HEK293 (cell line): ENCODE data around the gene HES2.
A peak's percentile ranks its signal among the peaks of the same experiment; 100 is the strongest.

Experiments
- CTCF ChIA-PET: fragments of 350-600 bp; formaldehyde crosslinking; extraction: SDS; loops from one replicate; lab custom pipeline; 2021; ENCODE audit warnings: antibody characterized with exemption; lab: Yijun Ruan, JAX
- POLR2A ChIA-PET: fragments of 300-600 bp; formaldehyde crosslinking; extraction: SDS; loops from one replicate; lab custom pipeline; 2020; ENCODE audit warnings: antibody characterized with exemption, inconsistent platforms; lab: Yijun Ruan, JAX
- H3K27ac ChIP-seq: fragments of 200-500 bp; sonication (Bioruptor generic); 2 replicates; pipeline ENCODE4 v1.5.1; 2014; ENCODE audit warnings: low read depth, low read length, control low read depth, inconsistent platforms; ENCODE audit errors: extremely low read depth
- H3K36me3 ChIP-seq, 2 experiments: fragments of 200-500 bp in 1 of 2; sonication (Bioruptor generic) in 1 of 2; 1 replicate in 1 of 2; 2 replicates in 1 of 2; pipeline ENCODE4 v1.5.1; 2014 to 2017; ENCODE audit warnings: inconsistent platforms in 2 of 2, low read length in 2 of 2; ENCODE audit not compliant: control insufficient read depth in 2 of 2, insufficient read depth in 1 of 2
- H3K4me1 ChIP-seq: fragments of 200-500 bp; sonication (Bioruptor generic); 2 replicates; pipeline ENCODE4 v1.5.1; 2014; ENCODE audit warnings: mild to moderate bottlenecking, low read length, inconsistent platforms; ENCODE audit not compliant: control insufficient read depth, insufficient read depth
- H3K4me3 ChIP-seq: 2 replicates; pipeline ENCODE4 v1.5.1; 2011; ENCODE audit warnings: low read depth, mild to moderate bottlenecking, control low read depth, low read length, moderate library complexity
- H3K9me3 ChIP-seq: fragments of 200-500 bp; sonication (Bioruptor generic); 2 replicates; pipeline ENCODE4 v1.5.1; 2014; ENCODE audit warnings: low read depth, low read length, inconsistent platforms; ENCODE audit not compliant: control insufficient read depth, insufficient read depth
- EGR2 ChIP-seq: fragments of 450-650 bp; formaldehyde crosslinking; IDR thresholded peaks from 2 replicates; pipeline ENCODE4 v1.5.1; 2016; ENCODE audit warnings: low read depth, missing biosample characterization, missing genetic modification characterization
- GLIS1 ChIP-seq: fragments of 450-650 bp; formaldehyde crosslinking; IDR thresholded peaks from 2 replicates; pipeline ENCODE4 v1.5.1; 2016; ENCODE audit warnings: missing biosample characterization, missing genetic modification characterization
- KLF16 ChIP-seq: fragments of 450-650 bp; formaldehyde crosslinking; IDR thresholded peaks from 2 replicates; pipeline ENCODE4 v1.5.1; 2017; ENCODE audit warnings: missing biosample characterization, missing genetic modification characterization
- MZF1 ChIP-seq: fragments of 450-650 bp; formaldehyde crosslinking; IDR thresholded peaks from 2 replicates; pipeline ENCODE4 v1.5.1; 2017; ENCODE audit warnings: missing biosample characterization, missing genetic modification characterization, borderline replicate concordance
- YY2 ChIP-seq: fragments of 450-650 bp; formaldehyde crosslinking; IDR thresholded peaks from 2 replicates; pipeline ENCODE4 v1.5.1; 2016; ENCODE audit warnings: missing biosample characterization, missing genetic modification characterization
- ZBTB21 ChIP-seq: fragments of 450-650 bp; formaldehyde crosslinking; IDR thresholded peaks from 2 replicates; pipeline ENCODE4 v1.5.1; 2017; ENCODE audit warnings: missing biosample characterization, missing genetic modification characterization
- ZEB2 ChIP-seq: fragments of 450-650 bp; formaldehyde crosslinking; IDR thresholded peaks from 2 replicates; pipeline ENCODE4 v1.5.1; 2016; ENCODE audit warnings: missing biosample characterization, missing genetic modification characterization
- ZFHX2 ChIP-seq: fragments of 450-650 bp; formaldehyde crosslinking; conservative IDR thresholded peaks from 2 replicates; pipeline ENCODE4 v1.5.1; 2016; ENCODE audit warnings: missing biosample characterization, missing genetic modification characterization
- ZIC2 ChIP-seq: fragments of 450-650 bp; formaldehyde crosslinking; IDR thresholded peaks from 2 replicates; pipeline ENCODE4 v1.5.1; 2016; ENCODE audit warnings: missing biosample characterization, missing genetic modification characterization
- ZNF10 ChIP-seq: fragments of 450-650 bp; formaldehyde crosslinking; IDR thresholded peaks from 2 replicates; pipeline ENCODE4 v1.5.1; 2017; ENCODE audit warnings: missing biosample characterization, missing genetic modification characterization
- ZNF335 ChIP-seq: fragments of 450-650 bp; formaldehyde crosslinking; conservative IDR thresholded peaks from 2 replicates; pipeline ENCODE4 v1.5.1; 2016; ENCODE audit warnings: missing biosample characterization, missing genetic modification characterization
- ZNF555 ChIP-seq: fragments of 450-650 bp; formaldehyde crosslinking; conservative IDR thresholded peaks from 2 replicates; pipeline ENCODE4 v1.5.1; 2017; ENCODE audit warnings: missing biosample characterization, mild to moderate bottlenecking, missing genetic modification characterization, inconsistent platforms
- ZNF621 ChIP-seq: fragments of 450-650 bp; formaldehyde crosslinking; IDR thresholded peaks from 2 replicates; pipeline ENCODE4 v1.5.1; 2017; ENCODE audit warnings: missing biosample characterization, missing genetic modification characterization
- ZNF701 ChIP-seq: fragments of 450-650 bp; formaldehyde crosslinking; IDR thresholded peaks from 2 replicates; pipeline ENCODE4 v1.5.1; 2016; ENCODE audit warnings: missing biosample characterization, missing genetic modification characterization
- ZNF768 ChIP-seq: fragments of 450-650 bp; formaldehyde crosslinking; IDR thresholded peaks from 2 replicates; pipeline ENCODE4 v1.5.1; 2018; ENCODE audit warnings: missing biosample characterization, mild to moderate bottlenecking, missing genetic modification characterization
- ZSCAN30 ChIP-seq: fragments of 450-650 bp; IDR thresholded peaks from 2 replicates; pipeline ENCODE4 v1.5.1; 2018; ENCODE audit warnings: missing biosample characterization, mild to moderate bottlenecking, missing genetic modification characterization, moderate library complexity
- TF ChIP-seq, protein P1 (sequence below): fragments of 450-650 bp; formaldehyde crosslinking; IDR thresholded peaks from 2 replicates; pipeline ENCODE4 v1.5.1; 2016; ENCODE audit warnings: missing biosample characterization, missing genetic modification characterization
- TF ChIP-seq, protein P2 (sequence below): fragments of 450-650 bp; IDR thresholded peaks from 2 replicates; pipeline ENCODE4 v1.5.1; 2018; ENCODE audit warnings: missing biosample characterization, missing genetic modification characterization
- TF ChIP-seq, protein P3 (sequence below): fragments of 450-650 bp; formaldehyde crosslinking; IDR thresholded peaks from 2 replicates; pipeline ENCODE4 v1.5.1; 2016; ENCODE audit warnings: missing biosample characterization, missing genetic modification characterization
- TF ChIP-seq, protein P4 (sequence below): fragments of 450-650 bp; formaldehyde crosslinking; IDR thresholded peaks from 2 replicates; pipeline ENCODE4 v1.5.1; 2016; ENCODE audit warnings: missing biosample characterization, missing genetic modification characterization

HES2 gene

DNA sequence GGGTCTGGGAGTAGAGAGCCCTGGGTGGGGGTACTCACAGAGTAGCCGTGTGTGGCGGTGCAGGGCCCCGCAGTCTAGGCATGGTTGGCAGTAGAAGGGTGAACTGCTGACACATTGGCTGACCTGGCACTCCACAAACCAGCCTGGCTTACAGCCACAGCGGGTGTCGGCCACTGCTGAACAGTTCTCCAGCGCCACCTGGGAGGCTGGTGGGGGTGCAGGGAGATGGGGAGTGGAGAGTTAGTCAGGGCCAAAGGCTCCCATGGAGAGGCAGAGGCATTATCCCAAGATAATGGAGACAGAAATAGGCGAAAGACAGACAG lies 44.8 kb upstream of the HES2 start:
- CTCF ChIA-PET, result interaction anchor here (0.7 to 2.7 kb wide), 6 partner anchors 8 to 218 kb away, joined by 3 to 10 read pairs (median 4); no protein-coding TSS in a partner anchor
- Histone ChIP-seq H3K4me1 (no peaks in the 10 kb centered on the region), H3K27ac (no peak overlapping the region), H3K4me3 (no peak overlapping the region), H3K36me3 (peaks cover 0 to 54% of the 10 kb centered on the region in 2 experiments; a peak in 1 of 3 replicates)
- POLR2A ChIA-PET, result no interaction called here
- peak; percentile 33; the same call in 1 of the 2 replicates for TF ChIP-seq GLIS1 (tag by site-specific recombination)
- peak; percentile 82 for TF ChIP-seq ZIC2
- no peak for TF ChIP-seq ZEB2
- no peak for TF ChIP-seq ZNF555 (tag by site-specific recombination)
- peak; percentile 54; the same call in 1 of the 2 replicates for TF ChIP-seq ZNF10 (tag by site-specific recombination)
- TF ChIP-seq, protein P1, sequence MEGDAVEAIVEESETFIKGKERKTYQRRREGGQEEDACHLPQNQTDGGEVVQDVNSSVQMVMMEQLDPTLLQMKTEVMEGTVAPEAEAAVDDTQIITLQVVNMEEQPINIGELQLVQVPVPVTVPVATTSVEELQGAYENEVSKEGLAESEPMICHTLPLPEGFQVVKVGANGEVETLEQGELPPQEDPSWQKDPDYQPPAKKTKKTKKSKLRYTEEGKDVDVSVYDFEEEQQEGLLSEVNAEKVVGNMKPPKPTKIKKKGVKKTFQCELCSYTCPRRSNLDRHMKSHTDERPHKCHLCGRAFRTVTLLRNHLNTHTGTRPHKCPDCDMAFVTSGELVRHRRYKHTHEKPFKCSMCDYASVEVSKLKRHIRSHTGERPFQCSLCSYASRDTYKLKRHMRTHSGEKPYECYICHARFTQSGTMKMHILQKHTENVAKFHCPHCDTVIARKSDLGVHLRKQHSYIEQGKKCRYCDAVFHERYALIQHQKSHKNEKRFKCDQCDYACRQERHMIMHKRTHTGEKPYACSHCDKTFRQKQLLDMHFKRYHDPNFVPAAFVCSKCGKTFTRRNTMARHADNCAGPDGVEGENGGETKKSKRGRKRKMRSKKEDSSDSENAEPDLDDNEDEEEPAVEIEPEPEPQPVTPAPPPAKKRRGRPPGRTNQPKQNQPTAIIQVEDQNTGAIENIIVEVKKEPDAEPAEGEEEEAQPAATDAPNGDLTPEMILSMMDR (tag by site-specific recombination), result peak; percentile 27
- TF ChIP-seq, all 188 proteins: peak for 4
- no peaks in the 10 kb centered on the region for H3K9me3 ChIP-seq

DNA sequence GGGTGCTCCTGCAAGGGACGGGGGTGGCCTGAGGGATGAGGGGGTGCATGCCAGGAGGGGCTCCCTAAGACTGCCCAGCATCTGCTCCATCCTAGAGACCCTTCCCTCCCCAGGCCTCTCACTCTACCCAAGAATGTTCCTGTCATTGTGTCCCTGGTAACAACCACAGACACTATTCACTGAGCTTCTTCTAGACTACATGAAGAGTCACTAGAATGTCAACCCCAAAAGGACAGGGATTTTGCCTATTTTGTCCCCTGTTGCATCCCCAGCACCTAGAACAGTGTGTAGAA lies 43.3 kb upstream of the HES2 start:
- Histone ChIP-seq H3K27ac (no peak overlapping the region), H3K36me3 (peaks cover 0 to 40% of the 10 kb centered on the region in 2 experiments; a peak in 1 of 3 replicates), H3K9me3 (no peaks in the 10 kb centered on the region), H3K4me3 (no peak overlapping the region), H3K4me1 (no peaks in the 10 kb centered on the region)
- TF ChIP-seq ZNF335 (tag by site-specific recombination) (no peak), ZNF621 (no peak)
- CTCF ChIA-PET, result interaction anchor here (1.2 to 2.7 kb wide), 4 partner anchors 10 to 216 kb away, joined by 3 to 10 read pairs (median 4); no protein-coding TSS in a partner anchor
- POLR2A ChIA-PET, result no interaction called here

DNA sequence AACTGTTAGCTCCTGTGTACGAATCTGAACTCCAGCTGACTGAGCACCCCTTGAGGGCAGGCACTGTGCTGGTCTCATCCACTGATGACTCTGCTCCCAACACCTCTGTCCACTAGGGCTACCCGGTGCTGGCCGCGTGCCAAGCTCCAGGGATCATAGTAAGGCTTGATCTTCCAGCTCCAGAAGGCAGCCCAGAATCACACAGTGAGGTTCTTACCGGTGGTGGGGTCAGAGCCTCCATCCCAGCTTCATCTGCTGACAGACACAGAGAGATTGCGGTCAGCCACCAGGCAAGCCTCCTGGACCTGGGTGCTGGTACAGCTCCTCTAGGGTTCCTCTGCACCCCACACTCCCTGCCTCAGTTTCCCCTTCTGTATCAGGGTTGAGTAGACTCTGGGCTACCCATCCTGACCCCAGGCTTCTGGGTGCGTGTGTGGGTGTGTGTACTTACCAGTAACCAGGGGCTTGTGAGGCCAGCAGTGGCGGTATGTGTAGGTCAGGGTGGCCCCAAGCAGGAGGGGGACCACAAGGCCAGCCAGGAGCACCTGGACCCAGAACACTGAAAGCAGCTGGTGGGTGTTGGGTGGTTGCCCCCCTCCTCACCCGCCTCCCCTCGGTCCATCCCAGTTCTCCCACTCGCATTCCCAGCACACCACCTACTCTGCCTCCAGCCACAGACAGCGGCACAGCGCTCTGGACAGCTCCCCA lies 42.8 kb upstream of the HES2 start:
- CTCF ChIA-PET, result interaction anchor here (0.8 to 2.7 kb wide), 5 partner anchors 11 to 216 kb away, joined by 3 to 10 read pairs (median 4); no protein-coding TSS in a partner anchor
- POLR2A ChIA-PET, result no interaction called here
- no peaks in the 10 kb centered on the region for H3K4me1 ChIP-seq
- H3K4me3 ChIP-seq, result no peak overlapping the region
- H3K27ac ChIP-seq, result no peak overlapping the region
- no peaks in the 10 kb centered on the region for H3K9me3 ChIP-seq
- H3K36me3 ChIP-seq, result peaks cover 0 to 35% of the 10 kb centered on the region in 2 experiments; a peak in 1 of 3 replicates
- TF ChIP-seq ZBTB21 (tag by site-specific recombination), result no peak
- TF ChIP-seq, protein P1 (tag by site-specific recombination), result peak; percentile 14; the same call in 1 of the 2 replicates
- no peak for TF ChIP-seq KLF16
- no peak for TF ChIP-seq ZNF701 (tag by site-specific recombination)
- no peak for TF ChIP-seq MZF1 (tag by site-specific recombination)
- TF ChIP-seq, protein P2, sequence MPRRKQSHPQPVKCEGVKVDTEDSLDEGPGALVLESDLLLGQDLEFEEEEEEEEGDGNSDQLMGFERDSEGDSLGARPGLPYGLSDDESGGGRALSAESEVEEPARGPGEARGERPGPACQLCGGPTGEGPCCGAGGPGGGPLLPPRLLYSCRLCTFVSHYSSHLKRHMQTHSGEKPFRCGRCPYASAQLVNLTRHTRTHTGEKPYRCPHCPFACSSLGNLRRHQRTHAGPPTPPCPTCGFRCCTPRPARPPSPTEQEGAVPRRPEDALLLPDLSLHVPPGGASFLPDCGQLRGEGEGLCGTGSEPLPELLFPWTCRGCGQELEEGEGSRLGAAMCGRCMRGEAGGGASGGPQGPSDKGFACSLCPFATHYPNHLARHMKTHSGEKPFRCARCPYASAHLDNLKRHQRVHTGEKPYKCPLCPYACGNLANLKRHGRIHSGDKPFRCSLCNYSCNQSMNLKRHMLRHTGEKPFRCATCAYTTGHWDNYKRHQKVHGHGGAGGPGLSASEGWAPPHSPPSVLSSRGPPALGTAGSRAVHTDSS, result no peak
- peak; percentile 81 for TF ChIP-seq EGR2 (tag by site-specific recombination)
- no peak for TF ChIP-seq ZSCAN30 (tag by site-specific recombination)
- TF ChIP-seq ZNF768, result no peak
- TF ChIP-seq, protein P3, sequence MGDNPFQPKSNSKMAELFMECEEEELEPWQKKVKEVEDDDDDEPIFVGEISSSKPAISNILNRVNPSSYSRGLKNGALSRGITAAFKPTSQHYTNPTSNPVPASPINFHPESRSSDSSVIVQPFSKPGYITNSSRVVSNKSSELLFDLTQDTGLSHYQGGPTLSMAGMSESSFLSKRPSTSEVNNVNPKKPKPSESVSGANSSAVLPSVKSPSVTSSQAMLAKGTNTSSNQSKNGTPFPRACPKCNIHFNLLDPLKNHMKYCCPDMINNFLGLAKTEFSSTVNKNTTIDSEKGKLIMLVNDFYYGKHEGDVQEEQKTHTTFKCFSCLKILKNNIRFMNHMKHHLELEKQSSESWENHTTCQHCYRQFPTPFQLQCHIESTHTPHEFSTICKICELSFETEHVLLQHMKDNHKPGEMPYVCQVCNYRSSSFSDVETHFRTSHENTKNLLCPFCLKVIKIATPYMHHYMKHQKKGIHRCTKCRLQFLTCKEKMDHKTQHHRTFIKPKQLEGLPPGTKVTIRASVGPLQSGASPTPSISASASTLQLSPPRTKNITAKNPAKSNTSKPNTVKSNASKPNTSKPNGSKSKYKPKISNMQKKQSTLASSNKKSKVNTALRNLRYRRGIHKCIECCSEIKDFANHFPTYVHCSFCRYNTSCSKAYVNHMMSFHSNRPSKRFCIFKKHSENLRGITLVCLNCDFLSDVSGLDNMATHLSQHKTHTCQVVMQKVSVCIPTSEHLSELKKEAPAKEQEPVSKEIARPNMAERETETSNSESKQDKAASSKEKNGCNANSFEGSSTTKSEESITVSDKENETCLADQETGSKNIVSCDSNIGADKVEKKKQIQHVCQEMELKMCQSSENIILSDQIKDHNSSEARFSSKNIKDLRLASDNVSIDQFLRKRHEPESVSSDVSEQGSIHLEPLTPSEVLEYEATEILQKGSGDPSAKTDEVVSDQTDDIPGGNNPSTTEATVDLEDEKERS, result no peak
- TF ChIP-seq ZFHX2 (tag by site-specific recombination), result peak; percentile 66
- TF ChIP-seq YY2, result no peak
- TF ChIP-seq, protein P4, sequence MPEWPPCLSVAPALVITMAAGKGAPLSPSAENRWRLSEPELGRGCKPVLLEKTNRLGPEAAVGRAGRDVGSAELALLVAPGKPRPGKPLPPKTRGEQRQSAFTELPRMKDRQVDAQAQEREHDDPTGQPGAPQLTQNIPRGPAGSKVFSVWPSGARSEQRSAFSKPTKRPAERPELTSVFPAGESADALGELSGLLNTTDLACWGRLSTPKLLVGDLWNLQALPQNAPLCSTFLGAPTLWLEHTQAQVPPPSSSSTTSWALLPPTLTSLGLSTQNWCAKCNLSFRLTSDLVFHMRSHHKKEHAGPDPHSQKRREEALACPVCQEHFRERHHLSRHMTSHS (tag by site-specific recombination), result no peak
